ENCODE results near the gene ELMO1. TPM values are rescaled to one million over a fixed set of nuclear protein-coding genes. Genes with fewer than 3 reads are reported as not detected.

Gene ELMO1
- total and polyA plus RNA-seq, 8 donors: 18.2 to 55.3 (median 45.6) TPM

GRCh38 chr7:37031571-37032257, 416.9 kb downstream of the ELMO1 start:
- ATAC-seq (peak; percentile 99), DNase-seq (peak in 3 of 4 donors; percentile 23 to 72 (median 69))
- Histone ChIP-seq H3K4me1 (peaks cover 8 to 23% of the 10 kb centered on the region in 2 donors), H3K36me3 (no peaks in the 10 kb centered on the region), H3K27me3 (no peaks in the 10 kb centered on the region), H3K9me3 (no peaks in the 10 kb centered on the region), H3K27ac (peak overlapping the region; percentile 62 to 82), H3K4me3 (no peak overlapping the region)
- intact Hi-C loops (cut with DNase I): no loop called here
- no peak for TF ChIP-seq CTCF (IDR thresholded peaks at IDR 0.05)

- H3K9me3 ChIP-seq: no peaks in the 10 kb centered on the region
- no peak for ATAC-seq
These were observed 419.7 kb downstream of the ELMO1 start for GRCh38 chr7:37028909-37029440.

GRCh38 chr7:37027557-37028341, 420.9 kb downstream of the ELMO1 start:
- ATAC-seq (no peak), DNase-seq (no peak)
- peaks cover 8 to 19% of the 10 kb centered on the region in 2 donors for H3K4me1 ChIP-seq
- no peak overlapping the region for H3K4me3 ChIP-seq
- TF ChIP-seq CTCF (IDR thresholded peaks at IDR 0.05): no peak
- H3K36me3 ChIP-seq: no peaks in the 10 kb centered on the region
- H3K9me3 ChIP-seq: no peaks in the 10 kb centered on the region
- intact Hi-C loops (cut with DNase I): no loop called here
- no peaks in the 10 kb centered on the region for H3K27me3 ChIP-seq
- H3K27ac ChIP-seq: no peak overlapping the region

More at GRCh38 chr7:37028909-37029440, 419.7 kb downstream of the ELMO1 start:
- no peak for TF ChIP-seq CTCF (IDR thresholded peaks at IDR 0.05)
- H3K27me3 ChIP-seq: no peaks in the 10 kb centered on the region
- no peak overlapping the region for H3K4me3 ChIP-seq
- DNase-seq: no peak
- H3K36me3 ChIP-seq: no peaks in the 10 kb centered on the region
- no peak overlapping the region for H3K27ac ChIP-seq
- intact Hi-C loops (cut with DNase I): no loop called here
- H3K4me1 ChIP-seq: peaks cover 8 to 23% of the 10 kb centered on the region in 2 donors

GRCh38 chr7:37027104-37027503, 421.6 kb downstream of the ELMO1 start:
- intact Hi-C loops (cut with DNase I): no loop called here

More at GRCh38 chr7:37027104-37027503, 421.6 kb downstream of the ELMO1 start:
- H3K27me3 ChIP-seq: no peaks in the 10 kb centered on the region
- no peak overlapping the region for H3K27ac ChIP-seq
- H3K4me3 ChIP-seq: no peak overlapping the region
- ATAC-seq (no peak), DNase-seq (no peak)
- H3K4me1 ChIP-seq: peaks cover 8 to 12% of the 10 kb centered on the region in 2 donors
- no peaks in the 10 kb centered on the region for H3K36me3 ChIP-seq
- H3K9me3 ChIP-seq: no peaks in the 10 kb centered on the region
- no peak for TF ChIP-seq CTCF (IDR thresholded peaks at IDR 0.05)

Measured in left lung (tissue), 10 donors.